AG08396 (cell line): Measurements from ENCODE around the gene STK25.
"Not testable (repeated sequence)": the region's sequence is repeated elsewhere in the genome, so short reads cannot be mapped to it uniquely, and the experiment has no call there.

Source experiments
- DNase-seq: peaks from one replicate; pipeline ENCODE4 v3.0.0; 2012; ENCODE audit warnings: low spot score, mixed read lengths

Gene STK25

GRCh38 chr2:241463276-241464135, 44.9 kb downstream of the STK25 start:
- no peak for DNase-seq

DNA sequence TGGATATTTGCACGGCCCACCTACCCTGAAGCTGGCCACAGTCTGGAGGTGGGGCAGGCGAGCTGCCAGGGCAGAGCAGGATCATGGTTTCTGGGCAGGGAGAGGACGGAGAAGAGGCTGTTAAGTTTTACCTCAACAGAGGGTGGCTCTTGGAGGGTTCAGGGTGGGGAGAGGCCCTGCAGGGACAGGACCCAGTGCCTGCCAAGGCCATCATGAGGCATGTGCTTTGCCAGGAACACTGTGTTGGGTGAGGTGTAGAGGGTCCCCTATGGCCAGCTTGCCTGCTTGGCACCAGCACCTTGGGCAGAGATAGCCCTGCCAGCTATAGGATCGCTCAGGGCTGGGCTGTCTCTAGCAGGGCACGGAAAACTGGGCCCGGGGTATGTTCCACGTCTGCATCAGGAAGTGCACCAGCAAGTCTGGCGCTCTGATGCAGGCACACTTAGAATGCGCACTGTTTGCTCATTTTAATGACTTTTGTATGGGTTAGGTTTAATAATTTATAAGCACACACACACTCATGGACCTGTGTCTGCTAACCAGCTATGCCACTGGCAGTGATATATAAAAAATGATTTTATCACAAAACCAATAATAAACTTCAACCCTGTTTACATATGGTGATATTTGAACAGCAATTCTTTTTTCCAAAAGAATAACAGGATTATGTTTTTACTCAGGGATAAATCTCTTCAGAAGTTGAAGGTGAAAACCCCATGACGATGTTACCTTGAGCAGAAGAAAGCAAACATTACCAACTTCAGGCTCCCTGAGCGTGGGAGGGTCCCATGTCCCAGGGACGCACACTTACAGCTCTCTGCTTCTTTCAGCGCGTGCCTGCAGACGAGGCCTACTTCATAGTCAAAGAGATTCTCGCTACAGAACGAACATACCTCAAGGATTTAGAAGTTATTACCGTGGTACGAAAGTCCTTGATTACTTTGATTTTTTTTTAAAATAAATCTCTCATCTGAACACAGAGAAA, 46.4 kb downstream of the STK25 start:
- DNase-seq = no peak

- no peak for DNase-seq
Observed at GRCh38 chr2:241460631-241461030, 47.8 kb downstream of the STK25 start.

GRCh38 chr2:241459520-241459919, 48.9 kb downstream of the STK25 start:
- DNase-seq = no peak

GRCh38 chr2:241458687-241459086, 49.7 kb downstream of the STK25 start:
- no peak for DNase-seq

DNA sequence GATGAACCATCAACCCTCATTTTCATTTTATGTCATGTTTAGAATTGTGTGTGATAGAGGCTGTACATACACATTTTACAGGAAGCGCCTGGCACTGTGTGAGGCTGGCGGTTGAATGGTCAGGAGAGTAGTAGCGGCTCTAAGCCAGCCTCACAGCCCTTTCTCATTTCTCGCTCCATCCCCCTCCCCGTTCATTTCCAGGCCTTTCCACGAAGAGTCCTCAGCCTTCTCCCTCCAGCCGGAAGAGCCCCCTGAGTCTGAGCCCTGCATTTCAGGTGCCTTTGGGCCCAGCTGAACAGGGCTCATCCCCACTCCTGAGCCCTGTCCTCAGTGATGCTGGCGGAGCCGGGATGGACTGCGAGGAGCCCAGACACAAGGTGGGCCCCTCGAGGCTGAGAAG, 51.8 kb downstream of the STK25 start:
- no peak for DNase-seq

DNA sequence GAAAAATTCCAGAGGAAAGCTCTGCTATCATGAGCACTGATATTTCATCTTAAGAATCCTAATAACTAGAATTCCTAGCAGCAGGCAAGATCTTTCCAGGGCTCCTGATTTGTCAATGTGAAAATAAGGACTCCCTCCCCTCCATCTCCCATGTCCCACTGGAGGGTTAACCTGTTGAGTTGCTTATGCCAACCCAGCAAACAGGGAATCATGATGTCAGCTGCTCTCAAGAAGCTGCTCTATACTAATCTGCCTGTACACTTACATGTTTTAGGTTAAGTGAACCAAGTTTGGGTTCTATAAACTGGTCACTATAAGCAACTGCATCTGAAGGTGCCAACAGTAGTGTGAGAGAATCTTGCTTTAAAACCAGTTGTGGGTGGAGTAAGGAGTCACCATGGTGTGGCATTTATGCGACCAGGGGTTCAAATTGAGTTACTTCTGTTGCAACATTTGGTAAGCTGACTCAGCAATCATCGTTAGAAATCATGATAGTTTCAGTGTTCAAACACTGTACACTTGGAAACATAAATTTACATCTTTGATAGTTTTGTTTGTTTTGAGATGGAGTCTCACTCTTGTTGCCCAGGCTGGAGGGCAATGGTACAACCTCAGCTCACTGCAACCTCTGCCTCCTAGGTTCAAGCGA, 53.4 kb downstream of the STK25 start:
- DNase-seq = no peak

DNA sequence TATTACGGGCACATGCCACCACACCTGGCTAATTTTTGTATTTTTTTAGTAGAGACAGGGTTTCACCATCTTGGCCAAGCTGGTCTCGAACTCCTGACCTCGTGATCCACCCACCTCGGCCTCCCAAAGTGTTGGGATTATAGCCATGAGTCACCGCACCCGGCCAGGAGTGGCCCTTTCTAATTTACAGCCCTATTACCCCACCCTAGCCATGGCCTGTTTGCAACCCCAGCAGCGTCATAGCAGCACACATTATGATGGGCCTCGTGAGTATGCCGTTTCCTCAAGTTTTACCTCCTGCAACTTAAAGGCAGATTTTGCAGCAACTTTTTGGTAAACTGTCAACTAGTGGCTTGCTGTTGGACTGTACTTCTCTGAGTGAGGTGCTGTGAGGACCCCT, 54.5 kb downstream of the STK25 start:
- DNase-seq = not testable (repeated sequence)

DNA sequence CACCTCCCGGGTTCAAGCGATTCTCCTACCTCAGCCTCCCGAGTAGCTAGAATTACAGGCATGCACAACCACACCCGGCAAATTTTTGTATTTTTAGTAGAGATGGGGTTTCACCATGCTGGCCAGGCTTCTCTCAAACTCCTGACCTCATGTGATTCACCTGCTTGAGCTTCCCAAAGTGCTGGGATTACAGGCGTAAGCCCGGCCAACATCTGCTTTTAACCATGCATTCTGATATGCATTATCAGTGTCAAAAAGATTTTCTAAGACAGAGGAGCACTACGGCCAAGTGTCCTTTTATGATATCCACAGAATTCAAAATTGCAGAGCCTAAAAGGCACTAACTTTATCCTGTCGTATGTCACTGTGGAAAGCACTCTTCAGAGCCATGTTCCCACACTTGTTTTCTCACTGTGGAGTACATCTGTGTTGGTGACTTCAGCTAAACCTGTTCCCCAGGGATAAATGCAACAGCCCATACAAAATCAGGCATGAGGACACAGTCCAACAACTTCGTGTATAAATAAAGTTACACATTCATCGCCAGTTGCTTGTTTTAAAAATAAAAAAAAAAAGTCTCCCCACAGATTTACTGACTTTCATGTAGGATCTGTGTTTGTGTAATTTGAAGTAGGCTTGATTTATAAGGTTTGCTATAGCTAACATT, 56.4 kb downstream of the STK25 start:
- DNase-seq = no peak

- DNase-seq = not testable (repeated sequence)
Observed at GRCh38 chr2:241450092-241450491, 58.3 kb downstream of the STK25 start.

DNA sequence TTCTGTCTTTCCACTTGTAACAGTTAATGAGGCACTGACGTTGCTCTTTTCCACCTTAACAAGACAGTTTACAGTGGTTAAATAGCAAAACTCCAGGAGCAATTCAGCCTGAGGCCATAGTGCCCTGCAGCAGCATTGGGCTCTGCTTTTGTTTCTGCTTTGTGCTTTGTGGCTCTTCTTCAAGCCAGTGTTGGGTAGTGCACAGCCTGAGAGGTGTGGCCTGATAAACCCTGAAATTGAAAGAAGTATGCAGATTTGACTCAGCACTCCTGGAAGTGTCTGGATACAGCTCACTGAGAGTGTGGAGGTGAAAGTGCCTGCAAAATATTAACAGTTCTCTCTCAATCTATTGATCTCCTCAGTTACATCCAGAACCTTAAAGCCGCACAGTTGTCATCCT, 63.0 kb downstream of the STK25 start:
- DNase-seq = no peak

GRCh38 chr2:241443486-241444223, 64.7 kb downstream of the STK25 start:
- DNase-seq = no peak
